GM23248 (cell line): ENCODE results near the gene BBLN. TPM values are rescaled to one million over a fixed set of nuclear protein-coding genes. Genes with fewer than 3 reads are reported as not detected.
"Not testable (repeated sequence)": the region's sequence is repeated elsewhere in the genome, so short reads cannot be mapped to it uniquely, and the experiment has no call there.

Source experiments
- DNase-seq: peaks from one replicate; pipeline ENCODE4 v3.0.0-alpha.2; 2015
- H2AFZ ChIP-seq: fragments of 200-600 bp; sonication (generic); 2 replicates; pipeline ENCODE4 v1.6.1; 2016; ENCODE audit warnings: antibody characterized with exemption
- H3F3A ChIP-seq: fragments of 200-600 bp; sonication (generic); 2 replicates; pipeline ENCODE4 v1.6.1; 2016; ENCODE audit warnings: mild to moderate bottlenecking, antibody characterized with exemption, mixed run types; ENCODE audit not compliant: insufficient read depth
- H3K27ac ChIP-seq: fragments of 200-600 bp; sonication (generic); 2 replicates; pipeline ENCODE4 v1.5.1; 2016; ENCODE audit warnings: mild to moderate bottlenecking
- H3K27me3 ChIP-seq: fragments of 200-600 bp; sonication (generic); replicated peaks from 2 replicates; pipeline ENCODE4 v1.6.1; 2016; ENCODE audit warnings: mild to moderate bottlenecking; ENCODE audit not compliant: insufficient read depth
- H3K36me3 ChIP-seq: fragments of 200-600 bp; sonication (generic); 2 replicates; pipeline ENCODE4 v1.6.1; 2016; ENCODE audit warnings: low read depth, mild to moderate bottlenecking
- H3K4me1 ChIP-seq: fragments of 200-600 bp; sonication (generic); 2 replicates; pipeline ENCODE4 v1.6.1; 2016; ENCODE audit warnings: mild to moderate bottlenecking; ENCODE audit not compliant: insufficient read depth
- H3K4me2 ChIP-seq: fragments of 200-600 bp; sonication (generic); one replicate; pipeline ENCODE4 v1.6.1; 2016; ENCODE audit warnings: mild to moderate bottlenecking; ENCODE audit not compliant: unreplicated experiment
- H3K4me3 ChIP-seq: fragments of 200-600 bp; sonication (generic); 2 replicates; pipeline ENCODE4 v1.5.1; 2016; ENCODE audit warnings: mild to moderate bottlenecking
- H3K79me2 ChIP-seq: fragments of 200-600 bp; sonication (generic); 2 replicates; pipeline ENCODE4 v1.6.1; 2016; ENCODE audit warnings: mild to moderate bottlenecking; ENCODE audit not compliant: insufficient read depth
- H3K9ac ChIP-seq: fragments of 200-600 bp; sonication (generic); 2 replicates; pipeline ENCODE4 v1.6.1; 2016; ENCODE audit warnings: mild to moderate bottlenecking
- H3K9me2 ChIP-seq: fragments of 200-600 bp; sonication (generic); 2 replicates; pipeline ENCODE4 v1.6.1; 2016; ENCODE audit warnings: mixed run types, mild to moderate bottlenecking, moderate library complexity; ENCODE audit not compliant: insufficient read depth
- H3K9me3 ChIP-seq: fragments of 200-600 bp; sonication (generic); one replicate; pipeline ENCODE4 v1.6.1; 2017; ENCODE audit warnings: low read depth
- H4K20me1 ChIP-seq: fragments of 200-600 bp; sonication (generic); 2 replicates; pipeline ENCODE4 v1.6.0; 2016; ENCODE audit not compliant: insufficient read depth
- EZH2 ChIP-seq: fragments of 200-600 bp; sonication (generic); IDR thresholded peaks from 2 replicates; pipeline ENCODE4 v1.6.1; 2018; ENCODE audit warnings: antibody characterized with exemption, mild to moderate bottlenecking; ENCODE audit not compliant: insufficient read depth, poor library complexity, severe bottlenecking
- EZH2phosphoT487 ChIP-seq: fragments of 200-600 bp; sonication (generic); IDR thresholded peaks from 2 replicates; pipeline ENCODE4 v1.6.1; 2018; ENCODE audit warnings: antibody characterized with exemption, moderate library complexity, mild to moderate bottlenecking, low read depth; ENCODE audit not compliant: insufficient read depth
- WGBS, 2 experiments: methylation state at CpG; one replicate each; pipeline ENCODE4 v1.1.6; 2015 to 2017; ENCODE audit warnings: low lambda C conversion rate in 2 of 2, low coverage in 1 of 2; ENCODE audit errors: missing lambda C conversion rate in 2 of 2; 5-methylcytosine and 5-hydroxymethylcytosine counted together
- in situ Hi-C: fragments of 300-500 bp; cut with MboI; formaldehyde crosslinking; loops from 2 replicates; pipeline ENCODE4 v1.15.0; 2020
- polyA plus RNA-seq: library from polyadenylated mRNA; unstranded; fragments of >200 nt; fragmentation: Nextera tagmentation; extraction: Ambion mirVana; gene quantifications from 2 replicates; pipeline ENCODE4 v1.2.1, GENCODE V29; 2016
- total RNA-seq: library from RNA; depleted of rRNA; stranded (reverse); fragments of >200 nt; shearing (Covaris generic); gene quantifications from 2 replicates; pipeline ENCODE4 v1.2.3, GENCODE V29; 2014; rRNA removed

The BBLN gene
- total RNA-seq, result 229 and 315 TPM in 2 replicates
- polyA plus RNA-seq, result 137 and 142 TPM in 2 replicates

- peak; percentile 93 for DNase-seq
- H4K20me1 ChIP-seq, result no peaks in the 10 kb centered on the region
- H3K9ac ChIP-seq, result peak within 1 kb of the TSS; percentile 80
- WGBS, 2 experiments, result 1 to 2% methylated on average over 41 to 77 of the region's 77 CpGs
- in situ Hi-C loops, result no loop called here
- no peaks in the 10 kb centered on the region for H3K27me3 ChIP-seq
- H3K27ac ChIP-seq, result peak within 1 kb of the TSS; percentile 21
- TF ChIP-seq EZH2phosphoT487 (no peak), EZH2 (no peak)
- peak within 1 kb of the TSS; percentile 85 for H3K4me3 ChIP-seq
- H3K9me3 ChIP-seq, result no peaks in the 10 kb centered on the region
- H3K79me2 ChIP-seq, result 0 out of 2 replicates have a peak, but pooled peaks cover 4% of the 10 kb centered on the region
- H3K9me2 ChIP-seq, result no peaks in the 10 kb centered on the region
- H3K4me1 ChIP-seq, result peaks cover 11% of the 10 kb centered on the region
- peak within 1 kb of the TSS; percentile 88 for H2AFZ ChIP-seq
- H3K4me2 ChIP-seq, result peak within 1 kb of the TSS; percentile 79
- H3K36me3 ChIP-seq, result peaks cover 5% of the 10 kb centered on the region; the same call in 1 of the 2 replicates
- H3F3A ChIP-seq, result peaks cover 16% of the 10 kb centered on the region; the same call in 1 of the 2 replicates
Measured at GRCh38 chr9:128159784-128160602, at the start of gene BBLN. TSS of gene BBLN (plus strand) at chr9:128160265. CDS start at chr9:128160408, 143 bp downstream.

GRCh38 chr9:128111726-128112125 is 48.3 kb upstream of the BBLN start:
- WGBS, 2 experiments, result 81 to 86% methylated on average over 12 of the region's 12 CpGs
- in situ Hi-C loops, H3K27me3 ChIP-seq: not testable (repeated sequence)

GRCh38 chr9:128113526-128114325 is 46.3 kb upstream of the BBLN start:
- no peak overlapping the region for H2AFZ ChIP-seq
- no peaks in the 10 kb centered on the region for H3K9me2 ChIP-seq
- TF ChIP-seq EZH2phosphoT487, result no peak
- TF ChIP-seq EZH2, result no peak
- H3K27ac ChIP-seq, result no peak overlapping the region
- no peaks in the 10 kb centered on the region; the same call in 1 of the 2 replicates for H3K36me3 ChIP-seq
- H3K9me3 ChIP-seq, result no peaks in the 10 kb centered on the region
- no peak overlapping the region for H3K9ac ChIP-seq
- in situ Hi-C loops, result no loop called here
- H3K79me2 ChIP-seq, result no peaks in the 10 kb centered on the region
- no peak overlapping the region for H3K4me3 ChIP-seq
- 0 out of 2 replicates have a peak, but pooled peaks cover 9% of the 10 kb centered on the region for H3F3A ChIP-seq
- no peak overlapping the region for H3K4me2 ChIP-seq
- no peak for DNase-seq
- no peaks in the 10 kb centered on the region for H4K20me1 ChIP-seq
- WGBS, 2 experiments, result 86 to 87% methylated on average over 12 of the region's 12 CpGs
- H3K4me1 ChIP-seq, result no peaks in the 10 kb centered on the region
- no peaks in the 10 kb centered on the region for H3K27me3 ChIP-seq

More at GRCh38 chr9:128111726-128112125, 48.3 kb upstream of the BBLN start:
- not testable (repeated sequence) for H3K4me3 ChIP-seq, H3K27ac ChIP-seq, H3K9me3 ChIP-seq, H3F3A ChIP-seq, DNase-seq, H3K4me2 ChIP-seq, H3K79me2 ChIP-seq, H3K36me3 ChIP-seq, H2AFZ ChIP-seq, H3K9me2 ChIP-seq, H3K4me1 ChIP-seq, H4K20me1 ChIP-seq, H3K9ac ChIP-seq

GRCh38 chr9:128114326-128115186 is 45.5 kb upstream of the BBLN start:
- H3K9ac ChIP-seq, result no peak overlapping the region
- TF ChIP-seq EZH2 (no peak), EZH2phosphoT487 (no peak)
- H3K4me3 ChIP-seq, result no peak overlapping the region
- no peaks in the 10 kb centered on the region for H3K9me2 ChIP-seq
- 84% methylated on average over 27 to 29 of the region's 29 CpGs for WGBS, 2 experiments
- H3F3A ChIP-seq, result 0 out of 2 replicates have a peak, but pooled peaks cover 5% of the 10 kb centered on the region
- H4K20me1 ChIP-seq, result no peaks in the 10 kb centered on the region
- H2AFZ ChIP-seq, result no peak overlapping the region
- H3K4me1 ChIP-seq, result no peaks in the 10 kb centered on the region
- in situ Hi-C loops, result no loop called here
- no peaks in the 10 kb centered on the region for H3K27me3 ChIP-seq
- no peaks in the 10 kb centered on the region for H3K79me2 ChIP-seq
- no peak overlapping the region for H3K27ac ChIP-seq
- no peak overlapping the region for H3K4me2 ChIP-seq
- no peaks in the 10 kb centered on the region for H3K9me3 ChIP-seq
- no peak for DNase-seq
- H3K36me3 ChIP-seq, result no peaks in the 10 kb centered on the region; the same call in 1 of the 2 replicates
